ENCODE data around the gene NR6A1.

Gene NR6A1

DNA sequence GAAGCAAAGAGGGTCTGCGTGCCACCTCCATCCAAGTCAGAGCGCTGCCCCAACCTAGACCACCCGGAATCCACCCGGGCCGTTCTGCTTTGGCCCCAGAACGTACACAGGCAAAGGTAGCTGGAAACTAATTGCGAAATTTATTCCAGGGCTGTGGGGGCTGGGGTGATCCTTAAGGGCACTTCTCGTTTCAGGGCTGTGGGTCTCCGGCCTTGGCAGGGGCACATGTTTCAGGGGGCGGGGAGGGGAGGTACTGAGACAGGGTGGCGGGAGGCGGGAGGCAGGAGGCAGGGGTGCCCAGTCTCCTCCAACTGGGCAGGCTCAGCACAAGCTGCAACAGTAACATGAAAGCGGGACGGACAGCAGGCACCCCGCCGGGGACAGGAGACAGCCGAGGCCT is 290.0 kb downstream of the NR6A1 start:
- Histone ChIP-seq H3K4me3 (replicated peaks; ENCODE audit: insufficient read depth, low read length) (no peak overlapping the region), H3K27me3 (ENCODE audit: insufficient read depth, poor library complexity, severe bottlenecking) (no peaks in the 10 kb centered on the region), H3K27ac (replicated peaks) (no peak overlapping the region)
- TF ChIP-seq SPI1 (IDR thresholded peaks at IDR 0.05; ENCODE audit: borderline replicate concordance, low read depth) (peak; percentile 53; the same call in 1 of the 2 replicates), GABPA (IDR thresholded peaks at IDR 0.05; ENCODE audit: low read depth) (no peak)
- DNase-seq (ENCODE audit: low read depth in 1 of 2, low spot score in 1 of 2): peak; percentile 56 to 62

DNA sequence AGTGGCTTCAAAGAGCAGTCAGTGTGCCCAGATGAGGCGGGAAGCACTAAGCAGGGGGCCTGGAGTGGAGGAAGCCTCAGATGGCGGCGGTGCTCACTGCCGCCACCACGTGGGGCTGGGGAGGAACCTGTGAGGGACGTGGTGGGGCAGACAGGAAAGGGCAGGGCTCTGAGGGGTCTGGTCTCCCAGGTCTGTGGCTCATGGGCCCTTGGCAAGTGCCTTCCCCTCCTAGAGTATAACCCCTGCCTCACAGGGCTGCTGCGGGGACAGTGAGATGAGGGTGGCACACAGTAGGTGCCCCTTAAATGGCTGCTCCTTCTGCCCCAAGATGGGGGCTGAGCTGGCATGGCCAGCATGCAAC is 290.5 kb downstream of the NR6A1 start:
- TF ChIP-seq, protein P1, sequence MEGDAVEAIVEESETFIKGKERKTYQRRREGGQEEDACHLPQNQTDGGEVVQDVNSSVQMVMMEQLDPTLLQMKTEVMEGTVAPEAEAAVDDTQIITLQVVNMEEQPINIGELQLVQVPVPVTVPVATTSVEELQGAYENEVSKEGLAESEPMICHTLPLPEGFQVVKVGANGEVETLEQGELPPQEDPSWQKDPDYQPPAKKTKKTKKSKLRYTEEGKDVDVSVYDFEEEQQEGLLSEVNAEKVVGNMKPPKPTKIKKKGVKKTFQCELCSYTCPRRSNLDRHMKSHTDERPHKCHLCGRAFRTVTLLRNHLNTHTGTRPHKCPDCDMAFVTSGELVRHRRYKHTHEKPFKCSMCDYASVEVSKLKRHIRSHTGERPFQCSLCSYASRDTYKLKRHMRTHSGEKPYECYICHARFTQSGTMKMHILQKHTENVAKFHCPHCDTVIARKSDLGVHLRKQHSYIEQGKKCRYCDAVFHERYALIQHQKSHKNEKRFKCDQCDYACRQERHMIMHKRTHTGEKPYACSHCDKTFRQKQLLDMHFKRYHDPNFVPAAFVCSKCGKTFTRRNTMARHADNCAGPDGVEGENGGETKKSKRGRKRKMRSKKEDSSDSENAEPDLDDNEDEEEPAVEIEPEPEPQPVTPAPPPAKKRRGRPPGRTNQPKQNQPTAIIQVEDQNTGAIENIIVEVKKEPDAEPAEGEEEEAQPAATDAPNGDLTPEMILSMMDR (IDR thresholded peaks at IDR 0.05; ENCODE audit: insufficient read depth, low read length): peak; percentile 32
- TF ChIP-seq SPI1 (IDR thresholded peaks at IDR 0.05; ENCODE audit: borderline replicate concordance, low read depth) (no peak), POLR2AphosphoS5 (IDR thresholded peaks at IDR 0.05; ENCODE audit: low read depth) (no peak), GABPA (IDR thresholded peaks at IDR 0.05; ENCODE audit: low read depth) (no peak)
- TF ChIP-seq, protein P2, sequence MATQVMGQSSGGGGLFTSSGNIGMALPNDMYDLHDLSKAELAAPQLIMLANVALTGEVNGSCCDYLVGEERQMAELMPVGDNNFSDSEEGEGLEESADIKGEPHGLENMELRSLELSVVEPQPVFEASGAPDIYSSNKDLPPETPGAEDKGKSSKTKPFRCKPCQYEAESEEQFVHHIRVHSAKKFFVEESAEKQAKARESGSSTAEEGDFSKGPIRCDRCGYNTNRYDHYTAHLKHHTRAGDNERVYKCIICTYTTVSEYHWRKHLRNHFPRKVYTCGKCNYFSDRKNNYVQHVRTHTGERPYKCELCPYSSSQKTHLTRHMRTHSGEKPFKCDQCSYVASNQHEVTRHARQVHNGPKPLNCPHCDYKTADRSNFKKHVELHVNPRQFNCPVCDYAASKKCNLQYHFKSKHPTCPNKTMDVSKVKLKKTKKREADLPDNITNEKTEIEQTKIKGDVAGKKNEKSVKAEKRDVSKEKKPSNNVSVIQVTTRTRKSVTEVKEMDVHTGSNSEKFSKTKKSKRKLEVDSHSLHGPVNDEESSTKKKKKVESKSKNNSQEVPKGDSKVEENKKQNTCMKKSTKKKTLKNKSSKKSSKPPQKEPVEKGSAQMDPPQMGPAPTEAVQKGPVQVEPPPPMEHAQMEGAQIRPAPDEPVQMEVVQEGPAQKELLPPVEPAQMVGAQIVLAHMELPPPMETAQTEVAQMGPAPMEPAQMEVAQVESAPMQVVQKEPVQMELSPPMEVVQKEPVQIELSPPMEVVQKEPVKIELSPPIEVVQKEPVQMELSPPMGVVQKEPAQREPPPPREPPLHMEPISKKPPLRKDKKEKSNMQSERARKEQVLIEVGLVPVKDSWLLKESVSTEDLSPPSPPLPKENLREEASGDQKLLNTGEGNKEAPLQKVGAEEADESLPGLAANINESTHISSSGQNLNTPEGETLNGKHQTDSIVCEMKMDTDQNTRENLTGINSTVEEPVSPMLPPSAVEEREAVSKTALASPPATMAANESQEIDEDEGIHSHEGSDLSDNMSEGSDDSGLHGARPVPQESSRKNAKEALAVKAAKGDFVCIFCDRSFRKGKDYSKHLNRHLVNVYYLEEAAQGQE (IDR thresholded peaks at IDR 0.05; ENCODE audit: insufficient replicate concordance, low read depth): no peak
- peak in 1 of 2 experiments; percentile 50 for DNase-seq (ENCODE audit: low read depth in 1 of 2, low spot score in 1 of 2)
- H3K27me3 ChIP-seq (ENCODE audit: insufficient read depth, poor library complexity, severe bottlenecking): no peaks in the 10 kb centered on the region

DNA sequence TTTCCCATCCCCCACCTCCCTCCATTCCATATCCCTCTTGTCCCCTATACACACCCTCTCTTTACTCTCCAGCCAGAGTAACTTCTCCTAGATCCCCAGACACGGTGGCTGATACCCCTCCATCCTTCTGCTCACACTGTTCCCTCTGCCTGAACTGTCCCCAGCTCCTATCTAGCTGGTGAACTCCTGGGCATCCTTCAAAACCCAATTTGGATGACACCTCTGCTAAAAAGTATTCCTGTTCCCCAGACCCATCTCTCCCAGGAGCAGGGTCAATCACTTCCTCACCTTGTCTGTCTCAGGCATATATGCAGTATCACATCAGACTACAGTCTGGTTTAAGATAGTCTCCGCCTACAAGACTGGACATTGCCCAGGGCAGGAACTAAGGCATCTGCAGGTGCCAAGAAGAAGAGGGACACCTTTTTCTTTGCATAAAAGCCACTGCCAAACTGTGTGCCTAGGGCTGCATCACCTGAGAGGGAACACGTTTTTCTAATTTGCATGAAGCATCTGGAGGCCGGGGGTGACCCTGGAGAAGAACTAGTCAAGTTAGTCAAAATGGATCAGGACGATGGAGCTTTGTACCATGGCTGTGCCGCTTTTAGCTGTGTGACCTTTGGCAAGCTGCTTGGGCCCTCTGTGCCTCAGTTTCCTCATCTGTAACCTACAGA is 291.0 kb downstream of the NR6A1 start:
- no peak overlapping the region; the same call in 1 of the 2 replicates for H3K27ac ChIP-seq (replicated peaks)
- DNase-seq (ENCODE audit: low read depth in 1 of 2, low spot score in 1 of 2): no peak
- no peak for TF ChIP-seq SPI1 (IDR thresholded peaks at IDR 0.05; ENCODE audit: borderline replicate concordance, low read depth)
- TF ChIP-seq, protein P1 (IDR thresholded peaks at IDR 0.05; ENCODE audit: insufficient read depth, low read length): no peak
- TF ChIP-seq, protein P2 (IDR thresholded peaks at IDR 0.05; ENCODE audit: insufficient replicate concordance, low read depth): no peak
- no peak overlapping the region for H3K4me3 ChIP-seq (replicated peaks; ENCODE audit: insufficient read depth, low read length)
- no peaks in the 10 kb centered on the region for H3K27me3 ChIP-seq (ENCODE audit: insufficient read depth, poor library complexity, severe bottlenecking)

More for the DNA sequence above, 290.5 kb downstream of the NR6A1 start:
- Histone ChIP-seq H3K27ac (replicated peaks) (peak overlapping the region; percentile 33), H3K4me3 (replicated peaks; ENCODE audit: insufficient read depth, low read length) (no peak overlapping the region)

DNA sequence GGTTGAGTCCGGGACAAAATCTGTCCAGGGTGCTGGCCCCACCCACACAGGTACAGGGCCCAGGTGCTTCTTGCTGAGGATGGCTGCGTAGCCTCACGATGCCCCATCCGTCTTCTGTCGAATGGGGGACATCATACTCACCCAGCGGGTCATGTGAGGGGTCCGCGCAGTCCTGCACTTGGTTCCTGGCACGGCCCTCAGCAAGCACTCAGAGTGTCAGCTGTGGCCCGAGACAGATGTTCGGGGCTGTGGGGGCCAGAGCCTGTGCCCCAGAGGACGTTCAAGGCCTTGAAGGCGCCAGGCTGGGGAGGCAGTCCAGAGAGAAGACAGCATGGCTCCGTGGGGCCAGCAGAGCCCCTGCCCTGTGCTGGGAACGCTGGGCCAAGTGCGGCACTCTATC is 291.7 kb downstream of the NR6A1 start:
- no peak overlapping the region for H3K27ac ChIP-seq (replicated peaks)
- DNase-seq (ENCODE audit: low read depth in 1 of 2, low spot score in 1 of 2): no peak
- H3K4me3 ChIP-seq (replicated peaks; ENCODE audit: insufficient read depth, low read length): no peak overlapping the region
- TF ChIP-seq GABPA (IDR thresholded peaks at IDR 0.05; ENCODE audit: low read depth): no peak
- TF ChIP-seq SPI1 (IDR thresholded peaks at IDR 0.05; ENCODE audit: borderline replicate concordance, low read depth): no peak
- TF ChIP-seq POLR2AphosphoS5 (IDR thresholded peaks at IDR 0.05; ENCODE audit: low read depth): no peak
- TF ChIP-seq, protein P2 (IDR thresholded peaks at IDR 0.05; ENCODE audit: insufficient replicate concordance, low read depth): no peak
- TF ChIP-seq, protein P1 (IDR thresholded peaks at IDR 0.05; ENCODE audit: insufficient read depth, low read length): no peak
- no peaks in the 10 kb centered on the region for H3K27me3 ChIP-seq (ENCODE audit: insufficient read depth, poor library complexity, severe bottlenecking)

Measured in HL-60 (cell line).